Activated CD8-positive, alpha-beta T cell treated with anti-CD3 and anti-CD28 coated beads for 36 hours (primary cell): Measurements from ENCODE around the gene TBX4. TPM values are rescaled to one million over a fixed set of nuclear protein-coding genes. Genes with fewer than 3 reads are reported as not detected.
"Not testable (repeated sequence)": the region's sequence is repeated elsewhere in the genome, so short reads cannot be mapped to it uniquely, and the experiment has no call there.

ENCODE experiments used
- ATAC-seq: fragments of 200-7000 bp; cut with Tn5 transposase; one replicate; pipeline ENCODE4 v1.10.0; 2021; ENCODE audit warnings: mild to moderate bottlenecking, moderate library complexity
- CTCF ChIA-PET: fragments of 350-600 bp; sonication (Branson Sonifier 250); formaldehyde crosslinking; loops from one replicate; lab custom pipeline; 2021; ENCODE audit warnings: antibody characterized with exemption; lab: Charles Lee
- POLR2A ChIA-PET: fragments of 350-600 bp; sonication (Branson Sonifier 250); formaldehyde crosslinking; loops from one replicate; lab custom pipeline; 2021; ENCODE audit warnings: antibody characterized with exemption; lab: Charles Lee
- DNase-seq: peaks from one replicate; pipeline ENCODE4 v3.0.0-alpha.2; 2020
- H3K27ac Mint-ChIP-seq: one replicate; pipeline ENCODE4 v1.8.0; 2021; ENCODE audit warnings: mild to moderate bottlenecking, mixed read lengths
- H3K27me3 Mint-ChIP-seq: one replicate; pipeline ENCODE4 v1.8.0; 2021; ENCODE audit warnings: mixed read lengths
- H3K36me3 Mint-ChIP-seq: one replicate; pipeline ENCODE4 v1.8.0; 2021; ENCODE audit warnings: low read depth, mixed read lengths
- H3K4me1 Mint-ChIP-seq: one replicate; pipeline ENCODE4 v1.8.0; 2021; ENCODE audit warnings: low read depth, mixed read lengths
- H3K4me3 Mint-ChIP-seq: one replicate; pipeline ENCODE4 v1.8.0; 2021; ENCODE audit warnings: mild to moderate bottlenecking, moderate library complexity, mixed read lengths
- H3K9me3 Mint-ChIP-seq: one replicate; pipeline ENCODE4 v1.8.0; 2021; ENCODE audit warnings: mixed read lengths
- CTCF ChIP-seq: fragments of 200-600 bp; IDR thresholded peaks from one replicate; pipeline ENCODE4 v1.8.0; 2022; ENCODE audit warnings: antibody characterized with exemption, mild to moderate bottlenecking
- intact Hi-C: fragments of 100-400 bp; cut with micrococcal nuclease; formaldehyde crosslinking; loops from one replicate; pipeline ENCODE4 v1.10.0; 2022
- total RNA-seq, 2 experiments: library from RNA; stranded (reverse); gene quantifications; one replicate each; pipeline ENCODE4 v1.2.3, GENCODE V29; 2021

The TBX4 gene
- total RNA-seq, 2 experiments from 2014 or later, result not detected

GRCh38 chr17:61444075-61444474 is 8.1 kb upstream of the TBX4 start:
- Mint-ChIP-seq H3K4me1 (no peaks in the 10 kb centered on the region), H3K27me3 (peaks cover 37% of the 10 kb centered on the region), H3K9me3 (peaks cover 2% of the 10 kb centered on the region), H3K36me3 (no peaks in the 10 kb centered on the region), H3K4me3 (no peak overlapping the region), H3K27ac (no peak overlapping the region)
- DNase-seq (no peak), ATAC-seq (no peak)
- CTCF ChIA-PET, result interaction anchor here (1.0 kb wide), 1 partner anchor 31 kb away, joined by 3 read pairs; no protein-coding TSS in a partner anchor
- TF ChIP-seq CTCF, result no peak
- POLR2A ChIA-PET, result no interaction called here
- intact Hi-C loops, result no loop called here

GRCh38 chr17:61444831-61445230 is 7.4 kb upstream of the TBX4 start:
- ATAC-seq, result no peak
- CTCF ChIA-PET, result interaction anchor here (1.0 kb wide), 1 partner anchor 32 kb away, joined by 3 read pairs; no protein-coding TSS in a partner anchor
- Mint-ChIP-seq H3K36me3 (no peaks in the 10 kb centered on the region), H3K27ac (no peak overlapping the region), H3K4me3 (no peak overlapping the region), H3K9me3 (peaks cover under 1% of the 10 kb centered on the region), H3K4me1 (no peaks in the 10 kb centered on the region), H3K27me3 (peaks cover 33% of the 10 kb centered on the region)
- POLR2A ChIA-PET, result no interaction called here
- TF ChIP-seq CTCF, result no peak
- intact Hi-C loops, result no loop called here
- DNase-seq, result no peak

GRCh38 chr17:61447358-61447757 is 4.9 kb upstream of the TBX4 start:
- POLR2A ChIA-PET, result interaction anchor here (1.3 kb wide), 1 partner anchor 13 kb away, joined by 5 read pairs; no protein-coding TSS in a partner anchor
- TF ChIP-seq CTCF, result no peak
- peaks cover 29% of the 10 kb centered on the region for H3K27me3 Mint-ChIP-seq
- no peaks in the 10 kb centered on the region for H3K36me3 Mint-ChIP-seq
- CTCF ChIA-PET, result interaction anchor here (0.6 to 1.7 kb wide), 3 partner anchors 30 to 613 kb away, joined by 3 to 4 read pairs (median 3); no protein-coding TSS in a partner anchor
- H3K9me3 Mint-ChIP-seq, result no peaks in the 10 kb centered on the region
- H3K27ac Mint-ChIP-seq, result no peak overlapping the region
- H3K4me1 Mint-ChIP-seq, result peaks cover under 1% of the 10 kb centered on the region
- no peak for ATAC-seq
- DNase-seq, result no peak
- intact Hi-C loops, result no loop called here
- H3K4me3 Mint-ChIP-seq, result no peak overlapping the region

- ChIA-PET POLR2A (interaction anchor here (1.3 kb wide), 1 partner anchor 12 kb away, joined by 5 read pairs; no protein-coding TSS in a partner anchor), CTCF (interaction anchor here (0.8 to 1.9 kb wide), 4 partner anchors 20 to 36 kb away, joined by 3 to 5 read pairs (median 4); no protein-coding TSS in a partner anchor)
- ATAC-seq, result no peak
- peaks cover 32% of the 10 kb centered on the region for H3K27me3 Mint-ChIP-seq
- TF ChIP-seq CTCF, result no peak
- H3K27ac Mint-ChIP-seq, result no peak overlapping the region
- H3K4me3 Mint-ChIP-seq, result no peak overlapping the region
- intact Hi-C loops, result no loop called here
- H3K9me3 Mint-ChIP-seq, result no peaks in the 10 kb centered on the region
- H3K4me1 Mint-ChIP-seq, result peaks cover 4% of the 10 kb centered on the region
- H3K36me3 Mint-ChIP-seq, result no peaks in the 10 kb centered on the region
- DNase-seq, result no peak
Observed at GRCh38 chr17:61448042-61448441, 4.2 kb upstream of the TBX4 start.

GRCh38 chr17:61449140-61449539 is 3.1 kb upstream of the TBX4 start:
- H3K4me3 Mint-ChIP-seq, H3K9me3 Mint-ChIP-seq, H3K4me1 Mint-ChIP-seq, intact Hi-C loops, DNase-seq, H3K36me3 Mint-ChIP-seq, ATAC-seq, POLR2A ChIA-PET, H3K27ac Mint-ChIP-seq: not testable (repeated sequence)
- CTCF ChIA-PET, result interaction anchor here (0.7 to 1.9 kb wide), 8 partner anchors 9 to 54 kb away, joined by 3 to 6 read pairs (median 4); no protein-coding TSS in a partner anchor
- peaks cover 42% of the 10 kb centered on the region for H3K27me3 Mint-ChIP-seq
